HepG2 (cell line): ENCODE data around the gene CPNE5.

Experiments used
- IRF1 ChIP-seq: sonication (generic); formaldehyde crosslinking; IDR thresholded peaks from 2 replicates; pipeline ENCODE4 v1.4.0; 2020; ENCODE audit warnings: low read depth, mild to moderate bottlenecking, missing genetic modification reagents
- NCOA1 ChIP-seq: sonication (generic); formaldehyde crosslinking; IDR thresholded peaks from 2 replicates; pipeline ENCODE4 v1.9.0; 2021; ENCODE audit warnings: missing genetic modification reagents
- ZEB1 ChIP-seq: IDR thresholded peaks from 2 replicates; pipeline ENCODE4 v1.6.1; 2012; ENCODE audit warnings: mild to moderate bottlenecking, low read depth, inconsistent platforms; ENCODE audit not compliant: insufficient replicate concordance

- TF ChIP-seq ZEB1 (no peak), NCOA1 (CRISPR knock-in tag) (no peak), IRF1 (no peak)
Measured at GRCh38 chr6:36852481-36853147, 13.4 kb upstream of the CPNE5 start.
